Activated B cell treated with CpG ODN at 0.5 μM for 24 hours (primary cell): ENCODE results near the gene PTCD2. TPM values are rescaled to one million over a fixed set of nuclear protein-coding genes. Genes with fewer than 3 reads are reported as not detected.

Experiments
- ATAC-seq: fragments of 200-7000 bp; cut with Tn5 transposase; one replicate; pipeline ENCODE4 v1.10.0; 2021; ENCODE audit warnings: low read depth, mild to moderate bottlenecking, moderate library complexity
- CTCF ChIA-PET: fragments of 350-600 bp; sonication (Branson Sonifier 250); formaldehyde crosslinking; loops from one replicate; lab custom pipeline; 2021; ENCODE audit warnings: antibody characterized with exemption; lab: Charles Lee
- POLR2A ChIA-PET: fragments of 350-600 bp; sonication (Branson Sonifier 250); formaldehyde crosslinking; loops from one replicate; lab custom pipeline; 2021; ENCODE audit warnings: antibody characterized with exemption; lab: Charles Lee
- DNase-seq: peaks from one replicate; pipeline ENCODE4 v3.0.0; 2022
- H3K27ac Mint-ChIP-seq: one replicate; pipeline ENCODE4 v1.8.0; 2020; ENCODE audit warnings: mixed read lengths
- H3K27me3 Mint-ChIP-seq: one replicate; pipeline ENCODE4 v1.8.0; 2021; ENCODE audit warnings: mixed read lengths
- H3K36me3 Mint-ChIP-seq: one replicate; pipeline ENCODE4 v1.8.0; 2021; ENCODE audit warnings: low read depth, mixed read lengths
- H3K4me1 Mint-ChIP-seq: one replicate; pipeline ENCODE4 v1.8.0; 2021; ENCODE audit warnings: mixed read lengths
- H3K4me3 Mint-ChIP-seq: one replicate; pipeline ENCODE4 v1.8.0; 2020; ENCODE audit warnings: mild to moderate bottlenecking, mixed read lengths
- H3K9me3 Mint-ChIP-seq: one replicate; pipeline ENCODE4 v1.8.0; 2020; ENCODE audit warnings: mixed read lengths
- CTCF ChIP-seq: fragments of 200-600 bp; IDR thresholded peaks from one replicate; pipeline ENCODE4 v1.8.0; 2022; ENCODE audit warnings: antibody characterized with exemption, mild to moderate bottlenecking
- intact Hi-C: fragments of 100-400 bp; cut with micrococcal nuclease; formaldehyde crosslinking; loops from one replicate; pipeline ENCODE4 v1.15.1; 2024
- total RNA-seq: library from RNA; stranded (reverse); gene quantifications from 2 replicates; pipeline ENCODE4 v1.2.3, GENCODE V29; 2022

Gene PTCD2
- total RNA-seq, 1 donor from 2014 or later: 8.9 TPM

GRCh38 chr5:72347801-72348308 is 27.7 kb downstream of the PTCD2 start:
- DNase-seq: no peak
- peaks cover 37% of the 10 kb centered on the region for H3K36me3 Mint-ChIP-seq
- no peak overlapping the region for H3K4me3 Mint-ChIP-seq

GRCh38 chr5:72351376-72351775 is 31.2 kb downstream of the PTCD2 start:
- Mint-ChIP-seq H3K27ac (no peak overlapping the region), H3K4me1 (peaks cover 7% of the 10 kb centered on the region), H3K9me3 (no peaks in the 10 kb centered on the region), H3K36me3 (peaks cover 20% of the 10 kb centered on the region), H3K27me3 (no peaks in the 10 kb centered on the region), H3K4me3 (no peak overlapping the region)
- intact Hi-C loops: no loop called here
- ATAC-seq (no peak), DNase-seq (no peak)
- no peak for TF ChIP-seq CTCF
- CTCF ChIA-PET: no interaction called here
- POLR2A ChIA-PET: no interaction called here

More at GRCh38 chr5:72347801-72348308, 27.7 kb downstream of the PTCD2 start:
- intact Hi-C loops: no loop called here
- ChIA-PET POLR2A (no interaction called here), CTCF (no interaction called here)
- ATAC-seq: no peak
- H3K4me1 Mint-ChIP-seq: peaks cover 7% of the 10 kb centered on the region
- no peaks in the 10 kb centered on the region for H3K27me3 Mint-ChIP-seq
- no peak overlapping the region for H3K27ac Mint-ChIP-seq
- no peaks in the 10 kb centered on the region for H3K9me3 Mint-ChIP-seq
- no peak for TF ChIP-seq CTCF

- CTCF ChIA-PET: no interaction called here
- Mint-ChIP-seq H3K4me3 (no peak overlapping the region), H3K36me3 (peaks cover 19% of the 10 kb centered on the region), H3K27ac (no peak overlapping the region), H3K9me3 (no peaks in the 10 kb centered on the region), H3K4me1 (peaks cover 7% of the 10 kb centered on the region), H3K27me3 (no peaks in the 10 kb centered on the region)
- no peak for TF ChIP-seq CTCF
- DNase-seq: no peak
- no peak for ATAC-seq
- intact Hi-C loops: no loop called here
- POLR2A ChIA-PET: no interaction called here
These were observed 32.4 kb downstream of the PTCD2 start for GRCh38 chr5:72352616-72353015.

- H3K4me1 Mint-ChIP-seq: peaks cover 7% of the 10 kb centered on the region
- no peak overlapping the region for H3K27ac Mint-ChIP-seq
- ChIA-PET CTCF (no interaction called here), POLR2A (no interaction called here)
- H3K36me3 Mint-ChIP-seq: peaks cover 20% of the 10 kb centered on the region
- no peak overlapping the region for H3K4me3 Mint-ChIP-seq
- intact Hi-C loops: no loop called here
- no peaks in the 10 kb centered on the region for H3K27me3 Mint-ChIP-seq
- H3K9me3 Mint-ChIP-seq: no peaks in the 10 kb centered on the region
- no peak for TF ChIP-seq CTCF
- DNase-seq (no peak), ATAC-seq (no peak)
These were observed 32.9 kb downstream of the PTCD2 start for GRCh38 chr5:72353046-72353445.

- H3K27me3 Mint-ChIP-seq: no peaks in the 10 kb centered on the region
- no peak overlapping the region for H3K4me3 Mint-ChIP-seq
- no peaks in the 10 kb centered on the region for H3K9me3 Mint-ChIP-seq
- no peak overlapping the region for H3K27ac Mint-ChIP-seq
- no peak for TF ChIP-seq CTCF
- no peak for DNase-seq
- no peaks in the 10 kb centered on the region for H3K4me1 Mint-ChIP-seq
- ChIA-PET CTCF (interaction anchor here (1.5 kb wide), 1 partner anchor 10 kb away, joined by 6 read pairs; no protein-coding TSS in a partner anchor), POLR2A (no interaction called here)
- intact Hi-C loops: no loop called here
- ATAC-seq: no peak
- H3K36me3 Mint-ChIP-seq: peaks cover 39% of the 10 kb centered on the region
These were observed 35.6 kb downstream of the PTCD2 start for GRCh38 chr5:72355706-72356299.
